Measurements from ENCODE around the gene OOSP1.
"Not testable (repeated sequence)": the region's sequence is repeated elsewhere in the genome, so short reads cannot be mapped to it uniquely, and the experiment has no call there.

OOSP1 gene

GRCh38 chr11:59960502-59961381, 22.5 kb downstream of the OOSP1 start:
- no peak for DNase-seq

- no peak for DNase-seq
Measured at GRCh38 chr11:59962107-59962482, 23.9 kb downstream of the OOSP1 start.

- no peak for DNase-seq
Measured at GRCh38 chr11:59963733-59964132, 25.5 kb downstream of the OOSP1 start, which contains the start of gene OOSP4A. OOSP4A (plus strand) TSS chr11:59964033; CDS start chr11:59964033, 0 bp downstream.

- no peak for DNase-seq
Measured at GRCh38 chr11:59965424-59965823, 27.2 kb downstream of the OOSP1 start.

- DNase-seq = no peak
Measured at GRCh38 chr11:59966201-59966600, 28.0 kb downstream of the OOSP1 start.

GRCh38 chr11:59967677-59968394, 29.6 kb downstream of the OOSP1 start:
- DNase-seq = no peak

GRCh38 chr11:59968395-59968783, 30.2 kb downstream of the OOSP1 start:
- DNase-seq = no peak

GRCh38 chr11:59973097-59973496, 34.9 kb downstream of the OOSP1 start:
- DNase-seq = no peak

GRCh38 chr11:59981106-59981770, 43.0 kb downstream of the OOSP1 start:
- no peak for DNase-seq

GRCh38 chr11:59982037-59982436, 43.8 kb downstream of the OOSP1 start:
- not testable (repeated sequence) for DNase-seq

GRCh38 chr11:59983212-59983611, 45.0 kb downstream of the OOSP1 start:
- DNase-seq = no peak

- DNase-seq = no peak
Measured at GRCh38 chr11:59984368-59984767, 46.1 kb downstream of the OOSP1 start.

GRCh38 chr11:59990421-59990820, 52.2 kb downstream of the OOSP1 start:
- no peak for DNase-seq

- no peak for DNase-seq
Measured at GRCh38 chr11:59992425-59992824, 54.2 kb downstream of the OOSP1 start.

GRCh38 chr11:59997800-59998199, 59.6 kb downstream of the OOSP1 start:
- no peak for DNase-seq

- no peak for DNase-seq
Measured at GRCh38 chr11:59999691-60000090, 61.5 kb downstream of the OOSP1 start.

- no peak for DNase-seq
Measured at GRCh38 chr11:60003729-60004128, 65.5 kb downstream of the OOSP1 start.

- DNase-seq = no peak
Measured at GRCh38 chr11:60005360-60005759, 67.1 kb downstream of the OOSP1 start.
